ENCODE measurements around the gene ALOXE3.
"Not testable (repeated sequence)": the region's sequence is repeated elsewhere in the genome, so short reads cannot be mapped to it uniquely, and the experiment has no call there.

The ALOXE3 gene

DNA sequence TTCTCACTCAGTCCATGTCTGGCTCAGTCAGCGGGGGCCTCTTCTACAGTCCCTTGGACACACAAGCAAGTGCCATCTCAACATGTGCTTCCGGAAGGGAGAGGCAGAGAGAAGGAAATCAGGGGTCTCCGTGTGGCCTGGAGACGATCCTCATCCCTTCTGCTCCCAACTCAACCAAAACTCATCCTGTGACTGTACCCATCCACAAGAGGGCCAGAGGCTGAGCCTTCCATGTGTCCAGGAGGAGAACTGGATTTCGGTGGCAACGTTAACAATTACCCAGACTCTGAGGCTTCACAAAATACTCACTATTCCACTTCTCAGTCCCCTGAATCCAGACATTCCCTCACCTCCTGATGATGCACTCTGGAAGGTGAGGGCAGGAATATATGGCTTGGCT is 23.0 kb downstream of the ALOXE3 start:
- no peak for DNase-seq (ENCODE audit: low read depth)

GRCh38 chr17:8091033-8091687 is 27.2 kb downstream of the ALOXE3 start:
- DNase-seq (ENCODE audit: low read depth): no peak

DNA sequence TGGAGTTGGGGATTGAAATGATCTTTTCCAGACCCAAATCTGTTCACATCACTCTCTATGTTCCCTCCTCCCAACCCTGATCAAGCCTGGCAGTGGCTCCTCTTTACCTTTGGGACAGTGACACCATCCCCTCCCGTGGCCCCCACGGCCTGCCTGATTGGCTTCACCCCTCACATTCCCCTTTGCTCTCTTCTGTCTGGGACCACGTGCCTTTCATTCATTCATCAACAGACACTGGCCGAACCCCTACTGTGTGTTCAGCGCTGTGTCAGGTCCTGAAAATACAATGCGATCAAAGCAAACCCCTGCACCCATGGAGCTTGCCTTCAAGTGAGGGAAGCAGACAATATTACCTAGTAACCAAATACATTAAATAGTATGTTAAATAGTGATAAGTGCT is 28.6 kb downstream of the ALOXE3 start:
- no peak for DNase-seq (ENCODE audit: low read depth)

GRCh38 chr17:8087952-8088230 is 30.4 kb downstream of the ALOXE3 start:
- DNase-seq (ENCODE audit: low read depth): no peak

DNA sequence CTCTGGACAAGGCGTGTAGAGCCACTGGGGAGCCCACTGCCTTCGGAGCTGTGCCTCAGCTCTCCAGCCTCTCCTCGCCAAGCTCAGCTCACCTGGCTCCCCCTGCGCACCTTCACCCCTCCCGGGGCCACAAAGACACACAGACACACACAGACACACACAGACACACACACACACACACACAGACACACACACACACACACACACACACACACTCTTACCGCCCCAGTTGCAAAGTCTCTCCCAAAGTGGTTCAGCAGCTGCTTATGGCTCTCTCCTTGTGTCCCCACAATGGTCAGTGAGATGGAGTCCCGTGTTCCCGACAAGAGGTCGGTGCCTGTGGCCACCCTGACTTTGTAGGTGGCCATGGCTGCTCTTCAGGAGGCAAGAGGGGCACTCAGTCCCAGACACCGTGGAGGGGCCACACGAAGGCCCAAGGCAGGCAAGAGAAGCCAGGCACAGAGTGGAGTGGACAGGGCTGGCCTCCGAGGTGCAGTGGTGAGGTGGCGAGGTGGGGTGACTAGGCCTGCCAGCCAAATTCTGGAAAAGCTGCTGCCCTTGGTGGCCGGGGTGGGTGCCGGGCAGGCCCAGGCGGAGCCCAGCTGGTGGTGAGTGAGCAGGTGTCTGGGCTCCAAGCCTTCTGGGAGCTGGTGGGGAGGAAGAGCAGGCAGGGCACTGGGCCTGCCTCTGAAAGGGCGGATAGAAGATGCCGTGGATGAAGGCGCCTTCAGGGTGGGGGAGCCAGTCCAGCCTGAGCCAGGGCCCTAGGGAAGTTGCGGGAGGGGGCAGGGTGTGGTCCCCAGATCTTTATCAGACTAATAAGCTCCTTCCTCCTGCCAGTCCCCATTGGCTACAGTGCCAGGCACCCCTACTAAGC is 31.0 kb downstream of the ALOXE3 start, which contains the start of gene ALOX12B:
Gene ALOX12B (minus strand): TSS at position 642 of the 877 bp plus-strand sequence. CDS start 274 bp downstream, at position 368.
- DNase-seq (ENCODE audit: low read depth): no peak

DNA sequence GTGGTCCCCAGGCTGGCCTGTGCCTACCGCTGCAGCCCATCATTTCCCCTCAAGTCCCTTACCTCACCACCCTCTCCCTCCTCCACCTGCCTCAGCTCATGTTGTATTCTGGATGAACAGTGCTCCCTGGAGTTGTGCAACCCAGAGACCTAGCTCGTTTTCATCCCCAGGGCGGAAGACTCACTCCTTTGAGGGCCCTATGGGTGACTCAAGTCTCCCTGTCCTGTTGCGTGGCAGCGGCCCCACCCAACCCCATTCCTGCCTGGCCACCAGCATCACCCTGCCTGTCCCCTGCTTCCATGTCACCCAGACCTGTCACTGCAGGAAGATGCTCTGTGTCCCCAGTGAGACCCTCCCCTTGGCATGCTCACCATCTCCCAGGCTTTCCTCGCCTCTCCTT is 34.1 kb downstream of the ALOXE3 start:
- no peak for DNase-seq (ENCODE audit: low read depth)

- DNase-seq (ENCODE audit: low read depth): no peak
Observed at GRCh38 chr17:8082292-8082691, 36.0 kb downstream of the ALOXE3 start.

DNA sequence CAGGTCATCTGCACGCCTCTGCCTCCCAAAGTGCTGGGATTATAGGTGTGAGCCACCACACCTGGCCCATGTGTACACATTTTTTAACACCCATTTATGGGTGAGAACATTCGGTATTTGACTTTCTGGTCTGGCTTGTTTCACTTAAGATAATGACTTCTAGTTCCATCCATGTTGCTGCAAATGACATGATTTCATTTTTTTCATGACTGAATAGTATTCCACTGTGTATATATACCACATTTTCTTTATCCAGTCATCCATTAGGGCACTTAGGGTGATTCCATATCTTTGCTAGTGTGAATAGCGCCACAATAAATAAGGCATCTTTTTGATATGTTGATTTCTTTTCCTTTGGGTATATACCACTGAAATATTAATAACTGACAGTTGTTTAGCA is 36.4 kb downstream of the ALOXE3 start:
- no peak for DNase-seq (ENCODE audit: low read depth)

DNA sequence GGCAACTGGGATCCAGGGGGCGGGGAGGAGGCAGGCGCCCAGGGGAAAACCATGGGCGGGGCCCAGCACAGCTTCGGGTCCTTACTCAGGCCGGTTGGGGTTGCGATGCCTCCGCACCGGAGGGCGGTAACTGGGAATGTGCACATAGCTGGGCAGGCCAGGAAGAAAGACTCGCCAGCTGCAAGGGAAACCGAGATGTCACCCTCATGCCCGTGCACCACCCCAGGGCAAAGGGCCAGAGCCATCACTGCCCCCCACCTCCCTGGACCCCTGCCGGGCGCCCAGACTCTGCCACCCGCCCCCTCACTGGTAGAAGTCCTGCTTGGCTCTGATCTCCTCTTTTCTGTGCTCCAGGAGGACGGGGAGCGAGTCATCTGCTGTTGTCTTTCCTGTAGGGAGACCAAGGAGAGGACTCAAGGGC is 37.5 kb downstream of the ALOXE3 start:
- DNase-seq (ENCODE audit: low read depth): no peak

DNA sequence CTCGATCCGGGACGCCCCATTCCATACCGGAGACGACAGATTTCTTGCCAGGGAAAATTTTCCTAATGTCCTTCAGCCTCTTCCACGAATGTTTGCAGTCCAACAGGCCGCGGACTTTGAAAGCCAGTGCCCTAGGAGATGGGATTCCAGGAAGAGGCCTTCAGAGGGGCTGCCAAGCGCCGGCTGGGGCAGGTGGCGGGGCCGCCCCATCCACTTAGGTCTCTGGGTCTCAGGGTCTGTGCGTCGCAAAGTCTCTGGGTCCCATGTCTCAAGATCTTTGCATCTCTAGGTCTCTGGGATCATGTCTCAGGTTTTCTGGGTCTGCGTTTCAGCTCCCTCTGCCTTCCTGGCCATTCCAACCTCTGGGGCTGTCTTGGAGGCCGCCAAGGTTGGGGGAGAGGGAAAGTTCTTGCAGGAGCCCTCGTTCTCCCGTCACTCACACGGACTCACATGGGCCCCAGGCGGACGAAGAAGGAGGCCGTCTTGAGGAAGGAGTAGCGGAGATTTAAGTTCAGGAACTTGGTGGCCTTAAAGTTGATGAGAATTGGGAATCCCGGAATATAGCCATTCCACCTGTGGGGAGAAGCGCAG is 38.0 kb downstream of the ALOXE3 start:
- no peak for DNase-seq (ENCODE audit: low read depth)

DNA sequence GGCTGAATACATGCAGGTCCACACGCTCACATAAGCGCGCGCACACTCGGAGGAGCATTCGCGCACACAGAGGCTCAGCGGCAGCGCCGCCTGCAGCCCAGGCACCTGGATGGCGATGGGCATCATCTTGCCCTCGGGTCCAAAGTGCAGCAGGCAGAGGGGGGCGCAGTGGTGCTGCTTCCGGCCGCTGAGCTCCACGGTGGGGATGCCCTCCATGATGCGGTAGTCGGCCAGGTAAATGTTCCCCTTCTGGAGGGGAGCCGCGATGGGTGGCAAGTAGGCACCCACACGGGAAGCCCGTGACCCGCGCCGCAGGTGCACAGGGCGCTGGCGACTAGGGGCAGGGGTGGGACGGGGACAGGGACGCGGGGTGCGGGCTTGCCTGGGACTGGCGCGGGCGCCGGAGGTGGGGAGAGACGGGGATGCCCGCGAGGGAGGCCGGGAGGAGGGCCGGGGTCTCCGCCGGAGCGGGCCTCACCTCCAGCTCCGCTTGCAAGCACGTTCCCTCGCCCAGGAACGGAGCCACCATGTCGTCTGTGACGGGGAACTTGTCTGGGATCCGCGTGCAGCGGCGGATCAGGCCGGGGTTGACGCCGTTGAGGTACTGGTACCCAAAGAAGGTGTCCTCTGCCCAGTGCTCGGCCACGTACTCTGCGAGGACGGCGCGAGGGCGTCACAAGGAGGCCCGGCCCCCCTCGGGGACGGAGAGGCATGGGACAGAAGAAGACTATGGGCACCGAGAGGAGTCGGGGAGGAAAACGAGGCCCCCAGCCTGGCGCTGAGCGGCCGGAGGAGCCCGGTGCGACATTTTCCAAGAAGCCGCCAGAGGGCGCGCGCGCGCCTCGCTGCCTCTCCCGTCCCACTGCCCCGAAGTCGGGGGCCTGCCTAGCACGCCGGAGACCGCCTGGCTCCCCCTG is 38.8 kb downstream of the ALOXE3 start:
- peak; percentile 31 for DNase-seq (ENCODE audit: low read depth)

DNA sequence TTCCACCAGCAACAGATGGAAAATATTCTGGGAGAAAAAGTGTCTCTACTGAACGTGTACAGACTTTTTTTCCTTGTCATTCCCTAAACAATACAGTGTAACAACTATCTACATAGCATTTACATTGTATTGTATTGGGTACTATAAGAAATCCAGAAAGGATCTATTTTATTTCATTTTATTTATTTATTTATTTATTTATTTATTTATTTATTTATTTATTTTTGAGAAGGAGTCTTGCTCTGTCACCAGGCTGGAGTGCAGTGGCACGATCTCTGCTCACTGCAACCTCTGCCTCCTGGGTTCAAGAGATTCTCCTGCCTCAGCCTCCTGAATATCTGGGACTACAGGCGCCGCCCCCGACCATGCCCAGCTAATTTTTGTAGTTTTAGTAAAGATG is 40.4 kb downstream of the ALOXE3 start:
- DNase-seq (ENCODE audit: low read depth): not testable (repeated sequence)

DNA sequence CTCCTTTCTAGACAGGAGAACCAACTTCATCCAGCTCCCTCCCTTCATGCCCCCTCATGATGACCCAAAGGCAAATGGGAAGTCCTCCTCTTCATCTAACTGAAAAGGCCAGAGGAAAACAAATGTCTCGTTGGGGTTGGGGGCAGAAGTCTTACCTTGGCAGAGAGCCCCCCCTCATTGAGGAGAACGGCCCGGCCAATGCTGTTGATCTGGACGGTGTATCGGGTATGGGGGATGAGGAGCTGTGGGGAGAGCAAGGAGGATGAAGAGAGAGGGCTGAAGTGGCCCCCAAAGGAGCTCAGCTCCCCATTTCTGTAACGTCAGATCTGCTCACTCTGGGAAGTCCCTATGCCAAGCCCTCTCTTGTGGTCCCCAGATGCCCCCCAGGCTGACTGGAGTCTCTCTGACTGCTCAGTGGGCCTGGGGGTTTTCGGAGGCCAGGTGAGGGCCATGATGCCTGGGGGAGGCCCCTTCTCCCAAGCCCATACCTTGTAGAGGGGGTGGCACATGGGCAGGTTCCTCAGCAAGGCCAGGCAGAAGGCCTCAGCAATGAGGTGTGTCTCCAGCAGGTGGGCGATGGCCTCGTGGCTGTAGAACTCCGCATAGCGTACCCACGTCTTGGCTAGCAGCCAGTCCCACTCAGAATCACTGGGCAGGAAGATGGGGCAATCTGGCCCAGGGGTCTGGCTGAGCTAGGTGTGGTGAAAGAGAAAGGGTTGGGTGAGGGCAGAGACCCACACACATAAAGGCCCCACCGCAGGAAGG is 41.6 kb downstream of the ALOXE3 start:
- DNase-seq (ENCODE audit: low read depth): no peak

DNA sequence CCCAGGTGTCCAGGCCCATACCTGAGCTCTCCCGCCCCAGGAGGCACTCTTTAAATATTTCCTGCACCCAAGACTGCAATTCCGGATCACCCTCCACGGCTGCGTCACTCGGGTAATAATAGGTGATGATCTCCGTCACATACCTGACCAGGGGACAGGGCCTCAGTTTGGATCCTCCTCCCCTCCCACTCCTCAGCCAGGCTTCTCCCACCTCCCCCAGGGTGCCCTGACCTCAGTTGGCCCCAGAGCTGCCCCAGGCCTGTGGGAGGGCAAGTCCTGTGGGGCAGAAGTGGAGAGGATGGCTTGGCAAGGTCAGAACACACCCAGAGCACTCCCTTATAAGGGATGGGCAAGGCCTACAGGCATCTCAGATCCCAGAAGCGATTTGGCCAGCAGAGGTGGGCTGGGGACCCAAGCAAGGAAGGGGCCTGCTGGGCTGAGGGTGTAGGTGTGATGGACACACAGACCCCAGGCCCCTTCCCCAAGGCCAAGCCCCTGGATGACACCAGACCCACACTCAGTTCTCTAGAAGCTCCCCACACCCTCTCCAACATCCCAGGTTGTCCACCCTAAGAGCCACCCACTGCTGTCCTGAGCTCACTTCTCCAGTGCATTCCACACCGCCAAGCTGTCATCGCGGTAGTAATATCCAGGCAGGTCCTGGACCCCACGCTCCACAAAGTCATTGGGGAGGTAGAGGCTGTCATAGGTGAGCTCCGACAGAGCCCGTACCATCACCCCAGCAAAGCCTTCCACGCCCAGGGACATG is 42.6 kb downstream of the ALOXE3 start:
- DNase-seq (ENCODE audit: low read depth): no peak

GRCh38 chr17:8075081-8075480 is 43.2 kb downstream of the ALOXE3 start:
- no peak for DNase-seq (ENCODE audit: low read depth)

GRCh38 chr17:8074554-8074953 is 43.8 kb downstream of the ALOXE3 start:
- no peak for DNase-seq (ENCODE audit: low read depth)

DNA sequence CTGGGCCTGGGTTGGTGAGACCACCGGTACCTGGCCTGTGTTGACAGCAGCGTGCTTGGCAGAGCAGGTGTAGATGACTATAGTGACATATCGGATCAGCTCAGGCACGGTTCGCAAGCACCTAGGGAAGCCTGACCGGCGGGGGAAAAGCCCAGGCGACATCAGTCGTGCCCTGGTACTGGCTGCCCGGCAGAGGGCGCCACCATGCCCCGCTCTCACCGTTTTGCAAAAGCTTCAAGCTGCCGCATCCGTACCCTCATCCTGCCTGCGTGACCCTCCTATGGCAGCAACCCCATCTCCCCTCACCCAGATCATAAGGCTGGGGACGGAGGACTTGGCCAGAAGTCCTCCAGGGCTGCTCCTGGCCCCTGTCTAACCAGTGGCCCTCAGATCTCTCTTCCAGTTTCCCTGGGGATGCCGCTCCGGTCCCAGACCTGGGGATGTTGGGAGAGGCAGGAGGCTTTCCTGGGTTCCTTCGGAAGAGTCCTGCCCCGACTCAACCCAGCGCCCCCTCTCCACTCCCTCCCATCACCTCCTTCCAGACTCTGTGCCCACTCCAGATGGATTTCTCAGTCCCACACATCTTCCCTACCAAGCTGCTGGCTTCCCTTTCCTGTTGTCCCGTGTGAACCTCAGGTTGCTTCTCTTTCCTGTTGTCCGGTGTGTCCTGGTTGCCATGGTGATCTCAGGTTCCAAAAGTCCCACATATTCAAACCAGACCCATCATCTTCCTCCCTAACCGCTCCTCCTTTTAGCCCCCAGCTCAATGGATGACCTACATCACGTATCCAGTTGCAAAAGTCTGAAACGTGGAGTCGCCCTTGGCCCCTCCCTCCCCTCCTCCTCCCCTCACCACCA is 44.5 kb downstream of the ALOXE3 start:
- DNase-seq (ENCODE audit: low read depth): no peak

DNA sequence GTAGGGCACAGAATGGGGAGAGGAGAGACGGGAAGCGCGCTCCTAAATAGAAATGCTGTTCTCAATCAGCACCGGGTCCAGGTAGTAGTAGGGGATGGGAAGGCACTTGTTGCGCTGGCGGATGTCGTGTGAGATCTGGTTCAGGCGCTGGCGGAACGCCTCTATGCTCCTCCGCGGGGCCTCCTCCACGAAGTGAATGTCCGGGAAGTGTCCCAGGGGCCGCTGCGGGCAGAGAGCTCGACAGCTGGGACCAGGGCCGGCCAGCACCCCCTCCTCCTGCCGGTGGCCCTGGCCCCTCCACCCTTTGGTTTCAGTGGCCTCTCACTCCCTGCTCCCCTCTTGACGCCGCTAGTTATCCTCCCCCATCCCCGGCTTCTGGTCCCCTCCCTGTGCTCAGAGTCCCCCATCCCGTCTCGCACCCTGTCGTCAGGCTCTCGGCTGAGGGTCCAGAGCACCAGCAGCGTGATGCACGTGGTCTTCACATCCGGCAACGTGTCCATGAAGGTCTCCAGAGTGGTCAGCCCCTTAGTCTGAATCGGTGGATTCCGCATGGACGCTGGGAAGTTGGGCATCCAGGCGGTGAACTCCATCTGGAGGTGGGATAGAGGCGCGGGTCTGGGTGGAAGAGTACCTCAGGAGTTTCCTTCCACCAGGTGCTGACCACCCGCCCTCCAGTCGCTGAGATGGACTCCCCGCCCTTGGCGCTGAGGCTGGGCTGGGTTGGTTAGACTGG is 45.4 kb downstream of the ALOXE3 start:
- DNase-seq (ENCODE audit: low read depth): no peak

- DNase-seq (ENCODE audit: low read depth): no peak
Observed at GRCh38 chr17:8072341-8072728, 46.0 kb downstream of the ALOXE3 start.
